Measurements from ENCODE around the gene RPL4. TPM values are rescaled to one million over a fixed set of nuclear protein-coding genes. Genes with fewer than 3 reads are reported as not detected.

RPL4 gene
- total and polyA plus RNA-seq, 11 donors, result 1,009 to 4,065 (median 1,364) TPM

DNA sequence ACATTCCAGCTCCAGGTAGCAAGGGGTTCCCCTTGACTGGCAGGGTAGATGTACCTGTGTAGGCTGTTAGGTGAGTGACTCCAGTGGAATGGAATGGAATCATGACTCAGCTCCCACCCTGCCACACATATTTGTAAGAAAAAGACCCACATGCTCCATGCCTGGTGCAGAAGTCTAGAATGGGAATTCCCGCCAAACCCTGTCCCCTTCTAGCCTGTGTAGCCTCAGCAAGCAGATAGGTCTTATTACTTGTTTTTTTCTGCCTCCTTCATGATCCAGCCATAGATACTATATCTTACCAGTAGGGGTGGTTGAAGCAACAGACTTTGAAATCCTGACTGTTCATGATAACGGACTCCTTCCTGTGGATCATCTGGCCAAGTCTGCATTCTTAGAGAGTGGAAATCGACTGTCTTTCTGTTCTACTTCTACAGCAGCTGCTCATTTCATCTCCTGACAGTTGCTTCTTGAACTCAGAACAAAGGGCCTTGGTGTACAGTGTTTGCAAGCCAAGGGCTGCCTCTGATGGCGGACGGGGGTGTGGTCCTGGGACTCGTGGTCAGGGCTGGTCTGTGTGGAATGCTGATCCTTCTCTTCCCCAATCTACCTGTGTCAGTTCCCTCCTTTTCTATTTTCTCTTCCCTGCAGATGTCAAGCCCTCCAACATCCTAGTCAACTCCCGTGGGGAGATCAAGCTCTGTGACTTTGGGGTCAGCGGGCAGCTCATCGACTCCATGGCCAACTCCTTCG is 23.4 kb downstream of the RPL4 start:
- 81 to 91% (median 84%) methylated on average over 10 of the region's 10 CpGs for WGBS, 4 donors
- no peak for ATAC-seq
- Histone ChIP-seq H3K9me3 (no peaks in the 10 kb centered on the region), H3K27ac (no peak overlapping the region), H3K36me3 (peaks cover 0 to 39% (median 22%) of the 10 kb centered on the region in 9 donors), H3K4me3 (no peak overlapping the region), H3K4me1 (peaks cover 0 to 7% (median 0%) of the 10 kb centered on the region in 12 donors), H3K27me3 (no peaks in the 10 kb centered on the region)
- intact Hi-C loops (cut with DNase I), result no loop called here
- TF ChIP-seq, protein P1, sequence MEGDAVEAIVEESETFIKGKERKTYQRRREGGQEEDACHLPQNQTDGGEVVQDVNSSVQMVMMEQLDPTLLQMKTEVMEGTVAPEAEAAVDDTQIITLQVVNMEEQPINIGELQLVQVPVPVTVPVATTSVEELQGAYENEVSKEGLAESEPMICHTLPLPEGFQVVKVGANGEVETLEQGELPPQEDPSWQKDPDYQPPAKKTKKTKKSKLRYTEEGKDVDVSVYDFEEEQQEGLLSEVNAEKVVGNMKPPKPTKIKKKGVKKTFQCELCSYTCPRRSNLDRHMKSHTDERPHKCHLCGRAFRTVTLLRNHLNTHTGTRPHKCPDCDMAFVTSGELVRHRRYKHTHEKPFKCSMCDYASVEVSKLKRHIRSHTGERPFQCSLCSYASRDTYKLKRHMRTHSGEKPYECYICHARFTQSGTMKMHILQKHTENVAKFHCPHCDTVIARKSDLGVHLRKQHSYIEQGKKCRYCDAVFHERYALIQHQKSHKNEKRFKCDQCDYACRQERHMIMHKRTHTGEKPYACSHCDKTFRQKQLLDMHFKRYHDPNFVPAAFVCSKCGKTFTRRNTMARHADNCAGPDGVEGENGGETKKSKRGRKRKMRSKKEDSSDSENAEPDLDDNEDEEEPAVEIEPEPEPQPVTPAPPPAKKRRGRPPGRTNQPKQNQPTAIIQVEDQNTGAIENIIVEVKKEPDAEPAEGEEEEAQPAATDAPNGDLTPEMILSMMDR (IDR thresholded peaks at IDR 0.05), result no peak
- no peak for TF ChIP-seq POLR2A (IDR thresholded peaks at IDR 0.05)
- DNase-seq, result no peak

DNA sequence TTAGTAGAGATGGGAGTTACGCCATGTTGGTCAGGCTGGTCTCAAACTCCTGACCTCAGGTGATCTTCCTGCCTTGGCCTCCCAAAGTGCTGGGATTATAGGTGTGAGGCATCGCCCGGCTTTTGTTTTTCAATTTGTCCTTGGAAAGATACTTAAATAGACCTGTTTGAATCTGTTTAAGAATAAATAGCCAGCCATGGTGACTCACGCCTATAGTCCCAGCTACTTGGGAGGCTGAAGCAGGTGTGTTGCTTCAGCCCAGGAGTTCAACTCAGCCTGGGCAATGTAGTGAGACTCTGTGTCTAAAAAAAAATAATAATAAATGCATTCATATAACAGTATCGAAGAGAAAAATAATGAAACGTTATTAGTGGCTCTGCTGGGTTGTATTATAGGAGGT is 24.4 kb downstream of the RPL4 start:
- 87 to 97% (median 90%) methylated on average over 6 of the region's 6 CpGs for WGBS, 4 donors
- no peak overlapping the region for H3K27ac ChIP-seq
- intact Hi-C loops (cut with DNase I), result no loop called here

DNA sequence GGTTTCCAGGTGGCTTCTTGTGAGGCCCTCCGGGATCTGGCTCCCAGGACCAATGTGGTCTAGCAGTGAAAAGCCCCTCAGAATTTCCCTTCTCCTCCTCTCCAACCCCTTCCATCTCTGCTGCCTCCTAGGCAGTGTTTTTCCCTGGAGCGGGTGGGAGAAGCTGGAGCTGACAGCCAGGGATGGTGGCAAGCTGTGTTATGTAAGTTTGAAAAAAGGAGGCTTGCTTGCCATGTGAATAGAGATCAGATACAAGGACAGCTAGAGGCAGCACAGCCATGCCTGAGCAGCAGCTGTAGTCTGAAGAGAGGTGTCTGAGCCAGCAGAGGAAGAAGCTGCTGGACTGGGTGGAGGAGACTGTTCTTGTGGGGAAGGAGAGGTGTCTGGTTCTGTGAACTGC is 27.6 kb downstream of the RPL4 start:
- TF ChIP-seq, protein P1 (IDR thresholded peaks at IDR 0.05), result no peak
- TF ChIP-seq POLR2A (IDR thresholded peaks at IDR 0.05), result no peak
- no peaks in the 10 kb centered on the region for H3K9me3 ChIP-seq
- WGBS, 4 donors, result 91 to 100% (median 93%) methylated on average over 2 of the region's 2 CpGs
- DNase-seq (no peak), ATAC-seq (no peak)
- H3K36me3 ChIP-seq, result peaks cover 0 to 14% (median 6%) of the 10 kb centered on the region in 9 donors
- no peak overlapping the region for H3K27ac ChIP-seq
- intact Hi-C loops (cut with DNase I), result no loop called here
- peaks cover 0 to 21% (median 9%) of the 10 kb centered on the region in 12 donors for H3K4me1 ChIP-seq
- H3K4me3 ChIP-seq, result no peak overlapping the region
- H3K27me3 ChIP-seq, result no peaks in the 10 kb centered on the region

More for the DNA sequence above, 24.4 kb downstream of the RPL4 start:
- no peak for ATAC-seq
- Histone ChIP-seq H3K4me3 (no peak overlapping the region), H3K36me3 (peaks cover 0 to 34% (median 17%) of the 10 kb centered on the region in 9 donors), H3K4me1 (peaks cover 0 to 7% (median 0%) of the 10 kb centered on the region in 12 donors), H3K27me3 (no peaks in the 10 kb centered on the region), H3K9me3 (no peaks in the 10 kb centered on the region)
- no peak for TF ChIP-seq POLR2A (IDR thresholded peaks at IDR 0.05)
- TF ChIP-seq, protein P1 (IDR thresholded peaks at IDR 0.05), result no peak
- no peak for DNase-seq

DNA sequence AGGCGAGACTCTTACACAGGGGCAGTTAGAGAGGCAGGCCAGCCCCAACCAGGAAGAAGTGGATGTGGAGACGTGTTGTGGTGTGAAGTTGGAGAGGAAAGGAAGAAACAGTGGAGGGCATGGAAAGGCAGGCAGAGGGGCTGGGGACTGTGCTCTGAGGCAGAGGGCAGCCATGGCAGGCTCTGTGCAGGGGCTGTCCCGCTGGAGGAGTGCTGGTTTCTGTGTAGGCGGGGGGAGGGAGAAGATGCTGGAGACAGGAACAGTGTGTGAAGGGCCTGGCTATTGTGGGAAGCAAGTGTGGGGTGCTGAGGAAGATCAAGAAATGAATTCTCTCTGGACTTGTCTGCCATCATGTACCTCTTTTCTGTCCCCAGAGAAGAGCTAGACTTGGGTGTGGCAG is 28.1 kb downstream of the RPL4 start:
- TF ChIP-seq, protein P1 (IDR thresholded peaks at IDR 0.05), result no peak
- H3K4me1 ChIP-seq, result peaks cover 0 to 26% (median 11%) of the 10 kb centered on the region in 12 donors
- 84 to 91% (median 85%) methylated on average over 4 of the region's 4 CpGs for WGBS, 4 donors
- no peaks in the 10 kb centered on the region for H3K9me3 ChIP-seq
- no peak for DNase-seq
- no peak for ATAC-seq
- H3K4me3 ChIP-seq, result no peak overlapping the region
- H3K27ac ChIP-seq, result no peak overlapping the region
- no peaks in the 10 kb centered on the region for H3K27me3 ChIP-seq
- intact Hi-C loops (cut with DNase I), result no loop called here
- H3K36me3 ChIP-seq, result peaks cover 0 to 9% (median 1%) of the 10 kb centered on the region in 9 donors
